Kidney (tissue), 14 donors: Measurements from ENCODE around the gene ANKRD6. TPM values are rescaled to one million over a fixed set of nuclear protein-coding genes. Genes with fewer than 3 reads are reported as not detected.

ENCODE experiments used
- DNase-seq, 5 donors: peaks; one replicate each; pipeline ENCODE4 v3.0.0-alpha.2; 2013 to 2020
- FAIRE-seq: peaks from 2 replicates; lab custom pipeline; 2012; peaks lifted over from hg19 to GRCh38; lab: Jason Lieb, UNC
- H3K27ac ChIP-seq, 2 donors: one replicate each; pipeline ENCODE4 v1.7.0; 2013; ENCODE audit warnings: low read depth in 2 of 2, low read length in 2 of 2, inconsistent platforms in 1 of 2
- H3K27me3 ChIP-seq: one replicate; pipeline ENCODE4 v1.7.1; 2013; ENCODE audit warnings: low read length, inconsistent platforms; ENCODE audit not compliant: control insufficient read depth, insufficient read depth
- H3K36me3 ChIP-seq, 3 donors: one replicate each; pipeline versions ENCODE4 v1.7.0 to v1.7.1; 2013; ENCODE audit warnings: low read length in 3 of 3, control low read depth in 1 of 3, inconsistent platforms in 1 of 3; ENCODE audit not compliant: insufficient read depth in 3 of 3, control insufficient read depth in 2 of 3
- H3K4me1 ChIP-seq, 3 donors: one replicate each; pipeline versions ENCODE4 v1.7.0 to v1.7.1; 2013; ENCODE audit warnings: low read length in 3 of 3, inconsistent platforms in 1 of 3, low read depth in 1 of 3; ENCODE audit not compliant: control insufficient read depth in 2 of 3, insufficient read depth in 2 of 3
- H3K4me3 ChIP-seq, 3 donors: one replicate each; pipeline versions ENCODE4 v1.7.0 to v1.8.1; 2013; ENCODE audit warnings: low read length in 3 of 3, control low read depth in 1 of 3, inconsistent platforms in 1 of 3
- H3K9ac ChIP-seq, 3 donors: one replicate each; pipeline versions ENCODE4 v1.7.0 to v1.7.1; 2013; ENCODE audit warnings: low read length in 3 of 3, control low read depth in 1 of 3, inconsistent platforms in 1 of 3
- H3K9me3 ChIP-seq, 3 donors: one replicate each; pipeline versions ENCODE4 v1.7.0 to v1.7.1; 2013; ENCODE audit warnings: low read length in 3 of 3, control low read depth in 1 of 3, inconsistent platforms in 1 of 3; ENCODE audit not compliant: control insufficient read depth in 2 of 3, insufficient read depth in 1 of 3
- intact Hi-C: fragments of 100-400 bp; cut with DNase I; formaldehyde crosslinking; loops from one replicate; pipeline ENCODE4 v1.11.1; 2022
- polyA plus RNA-seq: library from polyadenylated mRNA; stranded (reverse); fragments of 350-450 nt; fragmentation: Illumina TruSeq; extraction: RNeasy Lipid Tissue Mini Kit (QIAGEN cat#74804); gene quantifications from one replicate; pipeline ENCODE4 v1.2.3, GENCODE V29; 2014; ENCODE audit warnings: low read depth, low replicate concordance; ENCODE audit not compliant: insufficient read depth
- total RNA-seq: library from RNA; stranded (reverse); fragmentation: NEBNext Ultra II Directional; extraction: Animal tissue kit (Norgen Biotek cat#: 25700); gene quantifications from one replicate; pipeline ENCODE4 v1.2.1, GENCODE V29; 2021
- TF ChIP-seq, protein P1 (sequence below): IDR thresholded peaks from 3 replicates; pipeline ENCODE4 v1.5.1; 2012; ENCODE audit warnings: mild to moderate bottlenecking, moderate library complexity, borderline replicate concordance; ENCODE audit not compliant: insufficient read depth; ENCODE audit errors: extremely low read depth
- donor health status: control.
- donor health status: control.
- donor health status: control.
- donor health status: control.
- donor health status: control.
- donor health status: DM: yes; HTN: yes; CAD: no.
- donor health status: Normal renal cell carcinoma (clear cell type).

ANKRD6 gene
- total and polyA plus RNA-seq, 2 donors from 2014 or later = 10.3 to 29.5 TPM

DNA sequence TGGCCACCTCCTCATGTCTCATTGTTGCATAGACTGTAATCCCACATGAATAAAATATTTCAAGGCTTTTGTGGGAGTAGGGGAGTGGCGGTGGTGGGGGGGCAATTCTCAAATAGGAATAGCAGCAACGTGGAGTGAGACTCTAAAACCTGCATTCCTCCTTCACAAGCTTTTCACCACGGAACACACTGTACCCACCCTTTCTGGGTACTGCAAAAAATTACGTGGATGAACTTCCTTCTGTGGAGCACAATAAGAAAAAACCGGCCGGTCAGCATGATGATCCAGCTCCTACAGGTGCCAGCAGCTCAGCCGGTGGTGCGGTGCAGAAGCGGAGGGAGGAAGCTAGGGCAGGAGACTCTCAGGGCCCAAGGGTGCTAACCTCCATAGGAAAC lies 19.9 kb upstream of the ANKRD6 start:
- FAIRE-seq = no peak
- H3K9me3 ChIP-seq = no peaks in the 10 kb centered on the region
- peak overlapping the region; percentile 57 to 73 (median 70) for H3K4me3 ChIP-seq
- intact Hi-C loops = no loop called here
- DNase-seq = no peak
- peak overlapping the region; percentile 92 for H3K27ac ChIP-seq
- TF ChIP-seq, protein P1, sequence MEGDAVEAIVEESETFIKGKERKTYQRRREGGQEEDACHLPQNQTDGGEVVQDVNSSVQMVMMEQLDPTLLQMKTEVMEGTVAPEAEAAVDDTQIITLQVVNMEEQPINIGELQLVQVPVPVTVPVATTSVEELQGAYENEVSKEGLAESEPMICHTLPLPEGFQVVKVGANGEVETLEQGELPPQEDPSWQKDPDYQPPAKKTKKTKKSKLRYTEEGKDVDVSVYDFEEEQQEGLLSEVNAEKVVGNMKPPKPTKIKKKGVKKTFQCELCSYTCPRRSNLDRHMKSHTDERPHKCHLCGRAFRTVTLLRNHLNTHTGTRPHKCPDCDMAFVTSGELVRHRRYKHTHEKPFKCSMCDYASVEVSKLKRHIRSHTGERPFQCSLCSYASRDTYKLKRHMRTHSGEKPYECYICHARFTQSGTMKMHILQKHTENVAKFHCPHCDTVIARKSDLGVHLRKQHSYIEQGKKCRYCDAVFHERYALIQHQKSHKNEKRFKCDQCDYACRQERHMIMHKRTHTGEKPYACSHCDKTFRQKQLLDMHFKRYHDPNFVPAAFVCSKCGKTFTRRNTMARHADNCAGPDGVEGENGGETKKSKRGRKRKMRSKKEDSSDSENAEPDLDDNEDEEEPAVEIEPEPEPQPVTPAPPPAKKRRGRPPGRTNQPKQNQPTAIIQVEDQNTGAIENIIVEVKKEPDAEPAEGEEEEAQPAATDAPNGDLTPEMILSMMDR = no peak
- H3K36me3 ChIP-seq = no peaks in the 10 kb centered on the region
- peak overlapping the region in 1 of 3 donors; percentile 83 for H3K9ac ChIP-seq
- H3K4me1 ChIP-seq = peaks cover 0 to 9% (median 6%) of the 10 kb centered on the region in 3 donors
- H3K27me3 ChIP-seq = no peaks in the 10 kb centered on the region

DNA sequence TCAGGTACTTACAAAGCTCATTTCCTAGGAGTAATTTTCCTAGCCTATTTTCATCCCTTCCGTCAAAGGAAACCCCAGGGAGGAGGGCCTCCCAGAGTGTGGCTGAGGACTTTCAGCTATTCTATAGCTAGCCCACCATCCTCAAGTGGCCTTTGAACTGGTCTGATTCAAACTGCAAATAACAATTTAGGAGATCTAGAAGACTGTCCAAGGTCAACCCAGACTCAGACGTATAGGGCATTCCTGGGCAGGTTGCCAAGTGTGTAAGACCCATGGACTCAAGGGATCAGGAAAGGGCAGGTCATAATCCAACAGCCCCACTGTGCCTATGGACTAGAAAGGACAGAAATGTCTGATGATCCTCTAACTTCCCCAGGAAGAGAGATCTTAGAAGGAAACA lies 18.7 kb upstream of the ANKRD6 start:
- no peaks in the 10 kb centered on the region for H3K36me3 ChIP-seq
- no peak overlapping the region for H3K4me3 ChIP-seq
- H3K27me3 ChIP-seq = no peaks in the 10 kb centered on the region
- H3K27ac ChIP-seq = no peak overlapping the region
- peaks cover 0 to 9% (median 6%) of the 10 kb centered on the region in 3 donors for H3K4me1 ChIP-seq
- H3K9ac ChIP-seq = no peak overlapping the region
- intact Hi-C loops = no loop called here
- TF ChIP-seq, protein P1 = no peak
- no peaks in the 10 kb centered on the region for H3K9me3 ChIP-seq
- no peak for FAIRE-seq
- DNase-seq = peak in 1 of 5 donors; percentile 8

DNA sequence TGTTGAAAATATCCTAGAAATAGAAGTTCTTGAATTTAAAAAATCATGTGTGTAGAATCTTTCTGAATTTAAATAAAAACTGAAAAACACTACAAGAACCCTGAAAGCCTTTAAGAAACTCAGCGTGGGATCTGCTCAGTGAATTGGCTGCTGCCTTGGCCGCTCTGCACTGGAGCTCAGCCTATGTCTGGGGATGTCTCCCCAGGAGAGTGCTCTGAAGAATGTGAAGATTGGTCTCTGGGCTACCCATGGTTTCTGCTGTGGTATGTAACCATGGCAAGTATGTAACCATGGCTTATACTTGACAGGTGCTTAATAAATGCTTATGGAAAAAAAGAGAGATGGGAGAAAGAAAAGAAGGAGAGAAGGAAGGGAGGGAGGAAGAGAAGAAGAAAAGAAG lies 17.8 kb upstream of the ANKRD6 start:
- H3K9ac ChIP-seq = no peak overlapping the region
- H3K27ac ChIP-seq = no peak overlapping the region
- H3K4me3 ChIP-seq = no peak overlapping the region
- no peaks in the 10 kb centered on the region for H3K36me3 ChIP-seq
- intact Hi-C loops = no loop called here
- H3K4me1 ChIP-seq = peaks cover 0 to 9% (median 6%) of the 10 kb centered on the region in 3 donors
- TF ChIP-seq, protein P1 = no peak
- no peaks in the 10 kb centered on the region for H3K27me3 ChIP-seq
- FAIRE-seq (no peak), DNase-seq (no peak)
- no peaks in the 10 kb centered on the region for H3K9me3 ChIP-seq

DNA sequence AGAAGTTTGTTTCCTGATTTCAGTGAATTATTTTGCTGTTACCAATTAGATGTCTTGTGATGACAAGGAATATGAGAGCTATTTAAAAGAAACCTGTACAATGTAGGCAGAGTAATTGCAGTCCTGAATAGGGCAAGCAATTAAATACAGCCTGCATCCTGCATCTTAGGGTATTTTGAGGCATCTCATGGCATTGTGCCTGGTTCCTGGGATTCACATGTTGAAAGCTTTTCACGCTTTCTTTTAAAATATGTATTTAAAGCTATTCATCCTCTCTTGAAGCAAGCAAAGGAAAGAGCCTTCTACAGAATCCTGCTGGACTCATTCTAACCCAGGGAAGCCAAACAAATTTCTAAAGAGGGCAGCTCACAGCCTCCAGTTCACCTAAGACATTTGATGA lies 16.2 kb upstream of the ANKRD6 start:
- H3K4me3 ChIP-seq = no peak overlapping the region
- peaks cover 0 to 5% (median 0%) of the 10 kb centered on the region in 3 donors for H3K4me1 ChIP-seq
- no peak for DNase-seq
- H3K9me3 ChIP-seq = no peaks in the 10 kb centered on the region
- H3K27ac ChIP-seq = no peak overlapping the region
- no peak overlapping the region for H3K9ac ChIP-seq
- FAIRE-seq = no peak
- H3K27me3 ChIP-seq = no peaks in the 10 kb centered on the region
- H3K36me3 ChIP-seq = no peaks in the 10 kb centered on the region
- intact Hi-C loops = no loop called here
- TF ChIP-seq, protein P1 = no peak
